ENCODE data around the gene C1QTNF5. TPM values are rescaled to one million over a fixed set of nuclear protein-coding genes. Genes with fewer than 3 reads are reported as not detected.

The C1QTNF5 gene
- total RNA-seq, 1 experiment from 2014 or later = not detected

- no peaks in the 10 kb centered on the region; the same call in 1 of the 2 replicates for H3F3A ChIP-seq (ENCODE audit: insufficient read depth, low read depth)
- H2AFZ ChIP-seq = no peak overlapping the region
- no peaks in the 10 kb centered on the region for H3K79me2 ChIP-seq (ENCODE audit: low read depth)
- TF ChIP-seq, protein P1, sequence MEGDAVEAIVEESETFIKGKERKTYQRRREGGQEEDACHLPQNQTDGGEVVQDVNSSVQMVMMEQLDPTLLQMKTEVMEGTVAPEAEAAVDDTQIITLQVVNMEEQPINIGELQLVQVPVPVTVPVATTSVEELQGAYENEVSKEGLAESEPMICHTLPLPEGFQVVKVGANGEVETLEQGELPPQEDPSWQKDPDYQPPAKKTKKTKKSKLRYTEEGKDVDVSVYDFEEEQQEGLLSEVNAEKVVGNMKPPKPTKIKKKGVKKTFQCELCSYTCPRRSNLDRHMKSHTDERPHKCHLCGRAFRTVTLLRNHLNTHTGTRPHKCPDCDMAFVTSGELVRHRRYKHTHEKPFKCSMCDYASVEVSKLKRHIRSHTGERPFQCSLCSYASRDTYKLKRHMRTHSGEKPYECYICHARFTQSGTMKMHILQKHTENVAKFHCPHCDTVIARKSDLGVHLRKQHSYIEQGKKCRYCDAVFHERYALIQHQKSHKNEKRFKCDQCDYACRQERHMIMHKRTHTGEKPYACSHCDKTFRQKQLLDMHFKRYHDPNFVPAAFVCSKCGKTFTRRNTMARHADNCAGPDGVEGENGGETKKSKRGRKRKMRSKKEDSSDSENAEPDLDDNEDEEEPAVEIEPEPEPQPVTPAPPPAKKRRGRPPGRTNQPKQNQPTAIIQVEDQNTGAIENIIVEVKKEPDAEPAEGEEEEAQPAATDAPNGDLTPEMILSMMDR (conservative IDR thresholded peaks at IDR 0.05) = no peak
- TF ChIP-seq EZH2 (IDR thresholded peaks at IDR 0.05; ENCODE audit: low read depth) = no peak
- no peaks in the 10 kb centered on the region for H3K4me1 ChIP-seq (replicated peaks; ENCODE audit: insufficient read depth)
- ChIA-PET CTCF (no interaction called here), POLR2A (ENCODE audit: unreplicated experiment) (no interaction called here)
- DNase-seq = no peak
- H3K9me2 ChIP-seq (ENCODE audit: insufficient read depth) = no peaks in the 10 kb centered on the region
- H3K36me3 ChIP-seq (ENCODE audit: low read depth) = peaks cover 31% of the 10 kb centered on the region
- no peaks in the 10 kb centered on the region for H3K27me3 ChIP-seq (ENCODE audit: insufficient read depth, low read depth)
- no peak overlapping the region for H3K4me2 ChIP-seq
- no TSS peak for BruUV-seq (replicated peaks)
- no peak overlapping the region for H3K4me3 ChIP-seq
- H3K27ac ChIP-seq = no peak overlapping the region
- no peaks in the 10 kb centered on the region for H4K20me1 ChIP-seq (ENCODE audit: insufficient read depth)
- no peaks in the 10 kb centered on the region for H3K9me3 ChIP-seq (ENCODE audit: insufficient read depth, low read depth)
- intact Hi-C loops (cut with micrococcal nuclease; ENCODE audit: unreplicated experiment) = no loop called here
Observed at GRCh38 chr11:119299416-119299815, 41.3 kb downstream of the C1QTNF5 start.

GRCh38 chr11:119298726-119299125 is 42.0 kb downstream of the C1QTNF5 start:
- Histone ChIP-seq H3K4me2 (no peak overlapping the region), H3F3A (ENCODE audit: insufficient read depth, low read depth) (no peaks in the 10 kb centered on the region; the same call in 1 of the 2 replicates), H3K9me2 (ENCODE audit: insufficient read depth) (no peaks in the 10 kb centered on the region), H3K79me2 (ENCODE audit: low read depth) (no peaks in the 10 kb centered on the region), H3K27ac (no peak overlapping the region), H3K4me1 (replicated peaks; ENCODE audit: insufficient read depth) (no peaks in the 10 kb centered on the region), H3K4me3 (no peak overlapping the region), H4K20me1 (ENCODE audit: insufficient read depth) (no peaks in the 10 kb centered on the region), H3K36me3 (ENCODE audit: low read depth) (peaks cover 27% of the 10 kb centered on the region), H2AFZ (no peak overlapping the region), H3K9me3 (ENCODE audit: insufficient read depth, low read depth) (no peaks in the 10 kb centered on the region), H3K27me3 (ENCODE audit: insufficient read depth, low read depth) (no peaks in the 10 kb centered on the region)
- CTCF ChIA-PET = no interaction called here
- no TSS peak for BruUV-seq (replicated peaks)
- intact Hi-C loops (cut with micrococcal nuclease; ENCODE audit: unreplicated experiment) = no loop called here
- no peak for DNase-seq
- POLR2A ChIA-PET (ENCODE audit: unreplicated experiment) = no interaction called here
- TF ChIP-seq EZH2 (IDR thresholded peaks at IDR 0.05; ENCODE audit: low read depth) = no peak
- TF ChIP-seq, protein P1 (conservative IDR thresholded peaks at IDR 0.05) = no peak

GRCh38 chr11:119297938-119298337 is 42.7 kb downstream of the C1QTNF5 start:
- Histone ChIP-seq H2AFZ (no peak overlapping the region), H3K79me2 (ENCODE audit: low read depth) (no peaks in the 10 kb centered on the region), H3K9me2 (ENCODE audit: insufficient read depth) (no peaks in the 10 kb centered on the region), H3K9me3 (ENCODE audit: insufficient read depth, low read depth) (no peaks in the 10 kb centered on the region), H3F3A (ENCODE audit: insufficient read depth, low read depth) (no peaks in the 10 kb centered on the region; the same call in 1 of the 2 replicates), H3K27me3 (ENCODE audit: insufficient read depth, low read depth) (no peaks in the 10 kb centered on the region), H3K4me1 (replicated peaks; ENCODE audit: insufficient read depth) (no peaks in the 10 kb centered on the region), H3K36me3 (ENCODE audit: low read depth) (peaks cover 21% of the 10 kb centered on the region), H3K4me2 (no peak overlapping the region), H3K27ac (no peak overlapping the region), H3K4me3 (no peak overlapping the region), H4K20me1 (ENCODE audit: insufficient read depth) (no peaks in the 10 kb centered on the region)
- no TSS peak for BruUV-seq (replicated peaks)
- DNase-seq = no peak
- intact Hi-C loops (cut with micrococcal nuclease; ENCODE audit: unreplicated experiment) = no loop called here
- TF ChIP-seq EZH2 (IDR thresholded peaks at IDR 0.05; ENCODE audit: low read depth) = no peak
- TF ChIP-seq, protein P1 (conservative IDR thresholded peaks at IDR 0.05) = no peak
- ChIA-PET POLR2A (ENCODE audit: unreplicated experiment) (no interaction called here), CTCF (interaction anchor here (0.5 to 0.7 kb wide), 2 partner anchors 41 to 42 kb away, joined by 3 to 6 read pairs; no protein-coding TSS in a partner anchor)
